Neural cell (in vitro differentiated cells): Measurements from ENCODE around the gene S100Z. TPM values are rescaled to one million over a fixed set of nuclear protein-coding genes. Genes with fewer than 3 reads are reported as not detected.

Experiments used
- H2AFZ ChIP-seq: fragments of 200-600, 300-800 bp; sonication (generic), shearing (Covaris generic); 2 replicates; pipeline ENCODE4 v1.6.0; 2014; ENCODE audit warnings: low read depth, mild to moderate bottlenecking, antibody characterized with exemption, low read length, moderate library complexity
- H3F3A ChIP-seq: fragments of 200-600 bp; shearing (Covaris generic); 2 replicates; pipeline ENCODE4 v1.6.1; 2016; ENCODE audit warnings: mild to moderate bottlenecking, moderate library complexity, mixed read lengths, antibody characterized with exemption, low read length; ENCODE audit not compliant: insufficient read depth, poor library complexity, severe bottlenecking
- H3K27ac ChIP-seq: fragments of 200-600, 300-800 bp; sonication (generic), shearing (Covaris generic); 2 replicates; pipeline ENCODE4 v1.5.1; 2014; ENCODE audit warnings: mild to moderate bottlenecking, low read length, moderate library complexity
- H3K27me3 ChIP-seq: fragments of 300-800, 200-600 bp; sonication (generic), shearing (Covaris generic); 2 replicates; pipeline ENCODE4 v1.6.0; 2014; ENCODE audit warnings: mild to moderate bottlenecking, low read depth, low read length, moderate library complexity; ENCODE audit not compliant: insufficient read depth
- H3K36me3 ChIP-seq: fragments of 300-800, 200-600 bp; sonication (generic), shearing (Covaris generic); 2 replicates; pipeline ENCODE4 v1.5.1; 2014; ENCODE audit warnings: mild to moderate bottlenecking, antibody characterized with exemption, low read length, moderate library complexity; ENCODE audit not compliant: insufficient read depth
- H3K4me2 ChIP-seq: fragments of 300-800, 200-600 bp; sonication (generic), shearing (Covaris generic); 2 replicates; pipeline ENCODE4 v1.6.0; 2014; ENCODE audit warnings: mild to moderate bottlenecking, low read length
- H3K4me3 ChIP-seq: fragments of 300-800, 200-600 bp; sonication (generic), shearing (Covaris generic); 2 replicates; pipeline ENCODE4 v1.5.1; 2014; ENCODE audit warnings: mild to moderate bottlenecking, low read length, moderate library complexity
- H3K79me2 ChIP-seq: fragments of 200-600 bp; shearing (Covaris generic); replicated peaks from 2 replicates; pipeline ENCODE4 v1.6.0; 2014; ENCODE audit warnings: mild to moderate bottlenecking, low read length, moderate library complexity; ENCODE audit not compliant: insufficient read depth
- H3K9ac ChIP-seq: fragments of 300-800, 200-600 bp; sonication (generic), shearing (Covaris generic); 2 replicates; pipeline ENCODE4 v1.6.1; 2016; ENCODE audit warnings: mild to moderate bottlenecking, low read length, mixed read lengths
- H3K9me2 ChIP-seq: fragments of 200-600 bp; shearing (Covaris generic); 2 replicates; pipeline ENCODE4 v1.6.1; 2016; ENCODE audit warnings: mild to moderate bottlenecking, low read length, mixed read lengths; ENCODE audit not compliant: insufficient read depth
- H3K9me3 ChIP-seq: fragments of 200-600, 300-800 bp; sonication (generic), shearing (Covaris generic); 2 replicates; pipeline ENCODE4 v1.6.1; 2016; ENCODE audit warnings: mild to moderate bottlenecking, mixed run types, low read length, moderate library complexity, mixed read lengths
- H4K20me1 ChIP-seq: fragments of 200-600 bp; shearing (Covaris generic); 2 replicates; pipeline ENCODE4 v1.6.1; 2016; ENCODE audit warnings: mild to moderate bottlenecking, mixed run types; ENCODE audit not compliant: insufficient read depth
- EP300 ChIP-seq: fragments of 450-650 bp; conservative IDR thresholded peaks from 2 replicates; pipeline ENCODE4 v1.6.1; 2014; ENCODE audit warnings: antibody characterized with exemption, mild to moderate bottlenecking, moderate library complexity; ENCODE audit not compliant: poor library complexity, severe bottlenecking
- EZH2 ChIP-seq: fragments of 200-600, 300-800 bp; shearing (Covaris generic), sonication (generic); IDR thresholded peaks from 2 replicates; pipeline ENCODE4 v1.6.1; 2014; ENCODE audit warnings: antibody characterized with exemption, low read length, borderline replicate concordance, mild to moderate bottlenecking; ENCODE audit not compliant: insufficient read depth, poor library complexity, severe bottlenecking
- MXI1 ChIP-seq: fragments of 450-650 bp; conservative IDR thresholded peaks from 2 replicates; pipeline ENCODE4 v1.6.1; 2014; ENCODE audit warnings: antibody characterized with exemption, mild to moderate bottlenecking; ENCODE audit not compliant: poor library complexity, severe bottlenecking
- POLR2AphosphoS5 ChIP-seq: IDR thresholded peaks from 2 replicates; pipeline ENCODE4 v1.6.1; 2012
- RAD21 ChIP-seq: fragments of 450-650 bp; conservative IDR thresholded peaks from 2 replicates; pipeline ENCODE4 v1.6.1; 2014; ENCODE audit warnings: antibody characterized with exemption, mild to moderate bottlenecking, moderate library complexity
- SMC3 ChIP-seq: fragments of 450-650 bp; conservative IDR thresholded peaks from 2 replicates; pipeline ENCODE4 v1.6.1; 2014; ENCODE audit warnings: antibody characterized with exemption, mild to moderate bottlenecking, moderate library complexity; ENCODE audit not compliant: poor library complexity
- TAF1 ChIP-seq: IDR thresholded peaks from 2 replicates; pipeline ENCODE4 v1.6.1; 2012; ENCODE audit warnings: low read depth
- polyA plus RNA-seq: library from polyadenylated mRNA; depleted of rRNA; stranded (reverse); fragments of >200 nt; gene quantifications from 2 replicates; pipeline ENCODE4 v1.2.3, GENCODE V29; 2014
- TF ChIP-seq, protein P1 (sequence below): IDR thresholded peaks from 2 replicates; pipeline ENCODE4 v1.6.1; 2012; ENCODE audit warnings: borderline replicate concordance
- TF ChIP-seq, protein P2 (sequence below): fragments of 450-650 bp; IDR thresholded peaks from 2 replicates; pipeline ENCODE4 v1.5.1; 2014; ENCODE audit warnings: antibody characterized with exemption, mild to moderate bottlenecking, moderate library complexity; ENCODE audit not compliant: poor library complexity, severe bottlenecking

S100Z gene
- polyA plus RNA-seq, 1 donor from 2014 or later: not detected

DNA sequence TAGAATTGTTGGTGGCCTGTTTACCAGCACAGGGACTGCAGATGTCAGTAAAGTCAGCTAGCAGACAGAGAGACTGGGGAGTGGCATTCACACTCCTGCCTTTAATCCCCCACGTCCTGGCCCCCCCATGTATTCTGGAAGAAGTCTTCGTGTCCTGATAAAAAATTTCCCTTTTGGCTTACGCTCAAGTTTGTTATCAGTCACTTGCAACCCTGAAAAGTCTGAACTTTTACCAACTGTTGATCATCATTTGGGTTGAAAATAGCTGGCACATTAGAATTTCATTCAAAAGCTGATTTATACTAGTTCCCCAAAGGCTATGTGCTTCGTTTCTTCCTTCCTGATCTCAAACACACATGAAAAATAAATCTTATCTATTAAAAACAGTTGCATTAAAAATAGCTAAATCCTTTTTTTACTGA is 97.3 kb downstream of the S100Z start:
- Histone ChIP-seq H3K9me3 (no peaks in the 10 kb centered on the region), H3K79me2 (no peaks in the 10 kb centered on the region), H3K27ac (no peak overlapping the region), H3K9ac (no peak overlapping the region), H3K4me2 (no peak overlapping the region), H3K4me3 (no peak overlapping the region), H4K20me1 (no peaks in the 10 kb centered on the region), H2AFZ (no peak overlapping the region), H3K27me3 (peaks cover 6% of the 10 kb centered on the region), H3K9me2 (no peaks in the 10 kb centered on the region), H3K36me3 (no peaks in the 10 kb centered on the region), H3F3A (no peaks in the 10 kb centered on the region)
- TF ChIP-seq, protein P1, sequence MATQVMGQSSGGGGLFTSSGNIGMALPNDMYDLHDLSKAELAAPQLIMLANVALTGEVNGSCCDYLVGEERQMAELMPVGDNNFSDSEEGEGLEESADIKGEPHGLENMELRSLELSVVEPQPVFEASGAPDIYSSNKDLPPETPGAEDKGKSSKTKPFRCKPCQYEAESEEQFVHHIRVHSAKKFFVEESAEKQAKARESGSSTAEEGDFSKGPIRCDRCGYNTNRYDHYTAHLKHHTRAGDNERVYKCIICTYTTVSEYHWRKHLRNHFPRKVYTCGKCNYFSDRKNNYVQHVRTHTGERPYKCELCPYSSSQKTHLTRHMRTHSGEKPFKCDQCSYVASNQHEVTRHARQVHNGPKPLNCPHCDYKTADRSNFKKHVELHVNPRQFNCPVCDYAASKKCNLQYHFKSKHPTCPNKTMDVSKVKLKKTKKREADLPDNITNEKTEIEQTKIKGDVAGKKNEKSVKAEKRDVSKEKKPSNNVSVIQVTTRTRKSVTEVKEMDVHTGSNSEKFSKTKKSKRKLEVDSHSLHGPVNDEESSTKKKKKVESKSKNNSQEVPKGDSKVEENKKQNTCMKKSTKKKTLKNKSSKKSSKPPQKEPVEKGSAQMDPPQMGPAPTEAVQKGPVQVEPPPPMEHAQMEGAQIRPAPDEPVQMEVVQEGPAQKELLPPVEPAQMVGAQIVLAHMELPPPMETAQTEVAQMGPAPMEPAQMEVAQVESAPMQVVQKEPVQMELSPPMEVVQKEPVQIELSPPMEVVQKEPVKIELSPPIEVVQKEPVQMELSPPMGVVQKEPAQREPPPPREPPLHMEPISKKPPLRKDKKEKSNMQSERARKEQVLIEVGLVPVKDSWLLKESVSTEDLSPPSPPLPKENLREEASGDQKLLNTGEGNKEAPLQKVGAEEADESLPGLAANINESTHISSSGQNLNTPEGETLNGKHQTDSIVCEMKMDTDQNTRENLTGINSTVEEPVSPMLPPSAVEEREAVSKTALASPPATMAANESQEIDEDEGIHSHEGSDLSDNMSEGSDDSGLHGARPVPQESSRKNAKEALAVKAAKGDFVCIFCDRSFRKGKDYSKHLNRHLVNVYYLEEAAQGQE: no peak
- no peak for TF ChIP-seq RAD21
- TF ChIP-seq SMC3: no peak
- TF ChIP-seq POLR2AphosphoS5: no peak
- TF ChIP-seq EP300: no peak
- TF ChIP-seq, protein P2, sequence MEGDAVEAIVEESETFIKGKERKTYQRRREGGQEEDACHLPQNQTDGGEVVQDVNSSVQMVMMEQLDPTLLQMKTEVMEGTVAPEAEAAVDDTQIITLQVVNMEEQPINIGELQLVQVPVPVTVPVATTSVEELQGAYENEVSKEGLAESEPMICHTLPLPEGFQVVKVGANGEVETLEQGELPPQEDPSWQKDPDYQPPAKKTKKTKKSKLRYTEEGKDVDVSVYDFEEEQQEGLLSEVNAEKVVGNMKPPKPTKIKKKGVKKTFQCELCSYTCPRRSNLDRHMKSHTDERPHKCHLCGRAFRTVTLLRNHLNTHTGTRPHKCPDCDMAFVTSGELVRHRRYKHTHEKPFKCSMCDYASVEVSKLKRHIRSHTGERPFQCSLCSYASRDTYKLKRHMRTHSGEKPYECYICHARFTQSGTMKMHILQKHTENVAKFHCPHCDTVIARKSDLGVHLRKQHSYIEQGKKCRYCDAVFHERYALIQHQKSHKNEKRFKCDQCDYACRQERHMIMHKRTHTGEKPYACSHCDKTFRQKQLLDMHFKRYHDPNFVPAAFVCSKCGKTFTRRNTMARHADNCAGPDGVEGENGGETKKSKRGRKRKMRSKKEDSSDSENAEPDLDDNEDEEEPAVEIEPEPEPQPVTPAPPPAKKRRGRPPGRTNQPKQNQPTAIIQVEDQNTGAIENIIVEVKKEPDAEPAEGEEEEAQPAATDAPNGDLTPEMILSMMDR: no peak
- no peak for TF ChIP-seq MXI1
- TF ChIP-seq TAF1: no peak

DNA sequence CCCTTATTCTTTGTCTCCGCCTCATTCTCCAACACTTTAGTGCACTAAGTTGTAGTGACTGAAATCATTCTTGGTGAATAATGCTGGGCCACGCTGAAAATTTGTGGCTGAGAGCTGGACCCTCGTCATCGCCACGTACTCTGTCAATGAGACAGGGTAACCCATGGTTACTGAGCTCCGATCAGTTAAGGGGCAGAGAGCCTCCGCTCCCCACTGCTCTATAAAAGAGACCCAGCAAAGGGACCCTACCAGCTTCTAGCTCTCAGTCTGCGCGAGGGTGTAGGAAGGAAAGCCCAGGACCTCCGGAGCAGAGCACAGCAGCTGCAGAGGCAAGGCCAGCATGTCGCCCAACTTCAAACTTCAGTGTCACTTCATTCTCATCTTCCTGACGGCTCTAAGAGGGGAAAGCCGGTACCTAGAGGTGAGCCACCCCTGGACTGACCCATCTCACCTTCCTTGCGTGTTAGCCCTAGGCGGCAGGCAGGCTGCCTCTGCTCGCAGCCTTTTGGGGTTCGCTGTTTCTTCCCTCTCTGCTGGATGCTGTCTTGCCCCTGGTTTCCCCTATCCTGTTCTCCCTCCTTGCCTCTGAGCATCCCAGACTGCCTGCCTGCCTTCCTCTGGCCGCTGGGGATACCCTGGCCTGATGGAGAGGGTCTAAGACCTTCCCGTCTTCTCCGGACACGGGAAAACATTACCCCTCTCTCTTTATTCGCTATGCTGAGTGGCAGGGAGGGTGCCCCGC is 103.2 kb downstream of the S100Z start, which contains the start of gene CRHBP:
Gene CRHBP, plus strand, starts transcription at position 251 of the 742 bp plus-strand sequence. Its CDS starts 90 bp downstream, at position 341.
- H3K4me2 ChIP-seq: peak within 1 kb of the TSS; percentile 63

More for the DNA sequence above, 103.2 kb downstream of the S100Z start, which contains the start of gene CRHBP:
- H3K27me3 ChIP-seq: peaks cover 44% of the 10 kb centered on the region
- no peaks in the 10 kb centered on the region for H3K79me2 ChIP-seq
- TF ChIP-seq EZH2 (no peak), POLR2AphosphoS5 (no peak), SMC3 (no peak), EP300 (no peak), TAF1 (no peak), MXI1 (no peak), RAD21 (no peak)
- TF ChIP-seq, protein P1: no peak
- TF ChIP-seq, protein P2: no peak
- H3K9me2 ChIP-seq: no peaks in the 10 kb centered on the region
- H3F3A ChIP-seq: no peaks in the 10 kb centered on the region
- H3K9ac ChIP-seq: peak within 1 kb of the TSS; percentile 51
- peak within 1 kb of the TSS; percentile 83 for H3K4me3 ChIP-seq
- H3K9me3 ChIP-seq: no peaks in the 10 kb centered on the region
- H3K27ac ChIP-seq: no peak within 1 kb of the TSS
- no peaks in the 10 kb centered on the region for H4K20me1 ChIP-seq
- no peaks in the 10 kb centered on the region for H3K36me3 ChIP-seq
- H2AFZ ChIP-seq: no peak within 1 kb of the TSS
